Jurkat, Clone E6-1 (cell line): ENCODE results near the gene CRX.
"Not testable (repeated sequence)": the region's sequence is repeated elsewhere in the genome, so short reads cannot be mapped to it uniquely, and the experiment has no call there.

ENCODE experiments used
- DNase-seq: peaks from one replicate; pipeline ENCODE4 v3.0.0-alpha.2; 2011; ENCODE audit warnings: low read depth, low spot score
- H3K4me3 ChIP-seq: 2 replicates; pipeline ENCODE4 v1.5.1; 2011; ENCODE audit warnings: mild to moderate bottlenecking, low read length, control low read depth, moderate library complexity

The CRX gene

GRCh38 chr19:47802521-47803043, 19.2 kb upstream of the CRX start:
- DNase-seq, result no peak
- H3K4me3 ChIP-seq, result no peak overlapping the region

- not testable (repeated sequence) for DNase-seq, H3K4me3 ChIP-seq
Observed at GRCh38 chr19:47803148-47803547, 18.6 kb upstream of the CRX start.

GRCh38 chr19:47803671-47804070, 18.1 kb upstream of the CRX start:
- not testable (repeated sequence) for DNase-seq

GRCh38 chr19:47804451-47804850, 17.3 kb upstream of the CRX start, which contains the start of gene TPRX1:
TSS of gene TPRX1 (minus strand) at chr19:47804551. CDS start at chr19:47804539, 12 bp downstream.
- DNase-seq, H3K4me3 ChIP-seq: not testable (repeated sequence)

More at GRCh38 chr19:47803671-47804070, 18.1 kb upstream of the CRX start:
- H3K4me3 ChIP-seq, result not testable (repeated sequence)

GRCh38 chr19:47805313-47805712, 16.4 kb upstream of the CRX start:
- no peak overlapping the region for H3K4me3 ChIP-seq
- no peak for DNase-seq

- no peak for DNase-seq
- no peak overlapping the region for H3K4me3 ChIP-seq
Observed at GRCh38 chr19:47806435-47806834, 15.3 kb upstream of the CRX start.

- H3K4me3 ChIP-seq, result no peak overlapping the region
- peak; percentile 48 for DNase-seq
Observed at GRCh38 chr19:47813304-47813994, 8.3 kb upstream of the CRX start.

GRCh38 chr19:47813995-47814328, 7.8 kb upstream of the CRX start:
- no peak for DNase-seq

GRCh38 chr19:47816270-47816669, 5.5 kb upstream of the CRX start:
- DNase-seq, H3K4me3 ChIP-seq: not testable (repeated sequence)

More at GRCh38 chr19:47813995-47814328, 7.8 kb upstream of the CRX start:
- no peak overlapping the region for H3K4me3 ChIP-seq

- not testable (repeated sequence) for H3K4me3 ChIP-seq, DNase-seq
Observed at GRCh38 chr19:47818221-47818620, 3.5 kb upstream of the CRX start.

- H3K4me3 ChIP-seq, result no peak overlapping the region
Observed at GRCh38 chr19:47819858-47820257, 1.9 kb upstream of the CRX start.

GRCh38 chr19:47820410-47820809, 1.3 kb upstream of the CRX start:
- H3K4me3 ChIP-seq, result no peak overlapping the region
- DNase-seq, result no peak

More at GRCh38 chr19:47819858-47820257, 1.9 kb upstream of the CRX start:
- no peak for DNase-seq

- DNase-seq, result no peak
- no peak overlapping the region for H3K4me3 ChIP-seq
Observed at GRCh38 chr19:47824396-47824795, 2.7 kb downstream of the CRX start.

- no peak overlapping the region for H3K4me3 ChIP-seq
- no peak for DNase-seq
Observed at GRCh38 chr19:47826800-47827199, 5.1 kb downstream of the CRX start.

- DNase-seq, result no peak
- H3K4me3 ChIP-seq, result no peak overlapping the region
Observed at GRCh38 chr19:47832723-47833122, 11.0 kb downstream of the CRX start.

GRCh38 chr19:47836038-47836437, 14.3 kb downstream of the CRX start:
- no peak overlapping the region for H3K4me3 ChIP-seq
- DNase-seq, result no peak

GRCh38 chr19:47839411-47839810, 17.7 kb downstream of the CRX start:
- DNase-seq, result no peak
- H3K4me3 ChIP-seq, result no peak overlapping the region

- no peak overlapping the region for H3K4me3 ChIP-seq
- DNase-seq, result no peak
Observed at GRCh38 chr19:47839913-47840312, 18.2 kb downstream of the CRX start.

- no peak overlapping the region for H3K4me3 ChIP-seq
- no peak for DNase-seq
Observed at GRCh38 chr19:47842941-47843340, 21.2 kb downstream of the CRX start.

GRCh38 chr19:47848425-47848822, 26.7 kb downstream of the CRX start:
- no peak overlapping the region for H3K4me3 ChIP-seq
- no peak for DNase-seq
